ENCODE data around the gene DMRT1. TPM values are rescaled to one million over a fixed set of nuclear protein-coding genes. Genes with fewer than 3 reads are reported as not detected.

Gene DMRT1
- not detected for polyA plus RNA-seq (2012; ENCODE audit: insufficient read depth, insufficient read length, low read depth)

- TF ChIP-seq, protein P1, sequence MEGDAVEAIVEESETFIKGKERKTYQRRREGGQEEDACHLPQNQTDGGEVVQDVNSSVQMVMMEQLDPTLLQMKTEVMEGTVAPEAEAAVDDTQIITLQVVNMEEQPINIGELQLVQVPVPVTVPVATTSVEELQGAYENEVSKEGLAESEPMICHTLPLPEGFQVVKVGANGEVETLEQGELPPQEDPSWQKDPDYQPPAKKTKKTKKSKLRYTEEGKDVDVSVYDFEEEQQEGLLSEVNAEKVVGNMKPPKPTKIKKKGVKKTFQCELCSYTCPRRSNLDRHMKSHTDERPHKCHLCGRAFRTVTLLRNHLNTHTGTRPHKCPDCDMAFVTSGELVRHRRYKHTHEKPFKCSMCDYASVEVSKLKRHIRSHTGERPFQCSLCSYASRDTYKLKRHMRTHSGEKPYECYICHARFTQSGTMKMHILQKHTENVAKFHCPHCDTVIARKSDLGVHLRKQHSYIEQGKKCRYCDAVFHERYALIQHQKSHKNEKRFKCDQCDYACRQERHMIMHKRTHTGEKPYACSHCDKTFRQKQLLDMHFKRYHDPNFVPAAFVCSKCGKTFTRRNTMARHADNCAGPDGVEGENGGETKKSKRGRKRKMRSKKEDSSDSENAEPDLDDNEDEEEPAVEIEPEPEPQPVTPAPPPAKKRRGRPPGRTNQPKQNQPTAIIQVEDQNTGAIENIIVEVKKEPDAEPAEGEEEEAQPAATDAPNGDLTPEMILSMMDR (IDR thresholded peaks at IDR 0.05; ENCODE audit: low read depth, low read length), result no peak
- peaks cover 45% of the 10 kb centered on the region for H3K27me3 ChIP-seq
Measured at GRCh38 chr9:841371-842209, at the start of gene DMRT1. Gene DMRT1 (plus strand): TSS chr9:841697. CDS start chr9:841839, 142 bp downstream.

GRCh38 chr9:792331-793260 is 48.9 kb upstream of the DMRT1 start:
- no peaks in the 10 kb centered on the region for H3K27me3 ChIP-seq
- TF ChIP-seq, protein P1 (IDR thresholded peaks at IDR 0.05; ENCODE audit: low read depth, low read length), result no peak
- H3K36me3 ChIP-seq, result no peaks in the 10 kb centered on the region
- no peaks in the 10 kb centered on the region for H3K4me1 ChIP-seq
- no peak for DNase-seq
- H3K9me3 ChIP-seq, result no peaks in the 10 kb centered on the region
- H3K4me3 ChIP-seq (ENCODE audit: low read depth, low read length), result no peak overlapping the region

More at GRCh38 chr9:841371-842209, at the start of gene DMRT1:
- no peak for DNase-seq
- Histone ChIP-seq H3K4me1 (no peaks in the 10 kb centered on the region), H3K9me3 (no peaks in the 10 kb centered on the region), H3K36me3 (no peaks in the 10 kb centered on the region), H3K4me3 (ENCODE audit: low read depth, low read length) (no peak within 1 kb of the TSS)

DNA sequence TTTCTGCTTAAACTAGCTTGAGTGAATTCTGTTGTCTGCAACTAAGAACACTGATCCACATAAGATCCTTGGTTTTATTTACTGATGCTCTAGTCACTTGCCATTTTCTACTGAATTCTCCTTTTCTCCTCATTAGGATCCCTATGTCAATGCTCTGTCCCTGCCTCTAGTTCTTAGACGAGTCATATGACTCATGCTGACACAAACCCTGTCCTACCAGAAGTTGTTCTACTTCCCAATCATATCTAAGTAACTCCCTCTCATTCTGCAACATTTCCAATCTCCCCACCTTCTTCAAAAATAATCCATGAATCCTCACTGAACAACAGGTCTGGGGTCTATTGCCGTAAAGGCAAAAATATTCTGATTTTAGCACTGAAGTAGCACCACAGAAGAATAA is 47.1 kb upstream of the DMRT1 start:
- TF ChIP-seq, protein P1 (IDR thresholded peaks at IDR 0.05; ENCODE audit: low read depth, low read length), result no peak
- no peak for DNase-seq
- H3K4me1 ChIP-seq, result no peaks in the 10 kb centered on the region
- no peak overlapping the region for H3K4me3 ChIP-seq (ENCODE audit: low read depth, low read length)
- no peaks in the 10 kb centered on the region for H3K27me3 ChIP-seq
- H3K9me3 ChIP-seq, result no peaks in the 10 kb centered on the region
- no peaks in the 10 kb centered on the region for H3K36me3 ChIP-seq

GRCh38 chr9:795869-796268 is 45.6 kb upstream of the DMRT1 start:
- TF ChIP-seq, protein P1 (IDR thresholded peaks at IDR 0.05; ENCODE audit: low read depth, low read length), result no peak
- H3K36me3 ChIP-seq, result no peaks in the 10 kb centered on the region
- H3K4me1 ChIP-seq, result no peaks in the 10 kb centered on the region
- no peaks in the 10 kb centered on the region for H3K9me3 ChIP-seq
- DNase-seq, result no peak
- no peak overlapping the region for H3K4me3 ChIP-seq (ENCODE audit: low read depth, low read length)
- H3K27me3 ChIP-seq, result no peaks in the 10 kb centered on the region

DNA sequence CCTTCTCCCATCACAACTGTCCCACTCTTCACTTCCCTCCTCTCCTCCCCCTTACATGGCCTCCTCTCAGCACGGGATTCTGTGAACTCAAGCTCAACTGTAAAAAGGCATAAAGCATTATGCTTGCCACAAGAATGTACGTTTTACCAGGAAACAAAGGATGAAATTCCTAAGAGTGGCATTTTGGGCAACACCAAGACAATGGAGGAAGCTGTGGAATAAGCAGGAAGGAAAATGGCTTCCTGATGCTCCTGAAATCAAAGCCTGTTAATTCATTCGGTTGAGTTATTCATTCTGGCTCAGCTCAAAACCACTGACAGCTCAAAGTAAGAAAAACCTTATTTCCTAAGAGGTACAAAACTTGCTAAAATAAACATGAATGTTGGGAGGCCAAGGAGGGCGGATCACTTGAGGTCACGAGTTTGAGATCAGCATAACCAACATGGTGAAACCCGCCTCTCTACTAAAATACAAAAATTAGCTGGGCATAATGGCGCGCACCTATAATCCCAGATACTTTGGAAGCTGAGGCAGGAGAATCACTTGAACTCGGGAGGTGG is 40.8 kb upstream of the DMRT1 start:
- H3K9me3 ChIP-seq, result no peaks in the 10 kb centered on the region
- H3K27me3 ChIP-seq, result no peaks in the 10 kb centered on the region
- H3K4me1 ChIP-seq, result no peaks in the 10 kb centered on the region
- H3K36me3 ChIP-seq, result no peaks in the 10 kb centered on the region
- DNase-seq, result no peak
- H3K4me3 ChIP-seq (ENCODE audit: low read depth, low read length), result no peak overlapping the region
- TF ChIP-seq, protein P1 (IDR thresholded peaks at IDR 0.05; ENCODE audit: low read depth, low read length), result no peak

Measured in BE2C (cell line).